ENCODE measurements around the gene GRB10.
A peak's percentile ranks its signal among the peaks of the same experiment; 100 is the strongest.
"Not testable (repeated sequence)": the region's sequence is repeated elsewhere in the genome, so short reads cannot be mapped to it uniquely, and the experiment has no call there.

GRB10 gene

GRCh38 chr7:50778189-50778588 is 4.5 kb downstream of the GRB10 start:
- no peak for DNase-seq

DNA sequence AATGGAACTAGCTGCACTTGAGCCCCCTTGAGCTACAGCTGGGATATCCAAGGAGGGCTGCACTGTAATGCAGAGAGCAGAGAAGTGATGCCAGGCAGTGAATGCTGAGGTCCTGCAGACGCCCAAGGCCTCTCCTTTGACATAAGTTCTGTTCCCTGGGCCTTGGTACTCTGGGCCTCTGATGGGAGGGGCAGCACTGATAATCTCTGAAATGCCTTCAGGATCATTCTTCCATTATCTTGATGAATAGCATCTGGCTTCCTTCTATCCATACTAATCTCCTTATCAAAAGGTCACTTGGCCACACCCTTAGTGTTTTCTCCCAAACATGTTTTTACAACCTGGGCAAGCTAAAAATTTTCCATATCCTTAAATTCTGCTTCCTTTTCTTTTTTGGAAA is 6.9 kb downstream of the GRB10 start:
- no peak for DNase-seq

DNA sequence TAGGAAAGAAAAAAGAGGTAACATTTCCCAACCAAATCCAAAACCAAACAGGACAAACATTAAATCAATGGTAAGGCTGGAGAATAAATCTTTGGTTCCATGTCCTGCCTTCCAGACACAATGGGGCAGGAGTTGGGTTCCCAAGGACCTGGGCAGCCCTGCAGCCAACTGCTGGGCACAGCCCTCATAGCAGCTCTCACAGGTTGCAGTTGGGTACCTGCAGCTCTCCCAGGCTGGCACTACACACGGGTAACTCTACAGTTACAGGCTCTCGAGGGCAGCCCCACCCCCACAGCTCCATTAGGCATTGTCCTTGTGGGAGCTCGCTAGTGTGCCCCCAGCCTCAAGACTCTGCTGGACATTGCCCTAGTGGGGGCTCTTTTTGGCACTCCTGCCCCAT is 7.5 kb downstream of the GRB10 start:
- no peak for DNase-seq

DNA sequence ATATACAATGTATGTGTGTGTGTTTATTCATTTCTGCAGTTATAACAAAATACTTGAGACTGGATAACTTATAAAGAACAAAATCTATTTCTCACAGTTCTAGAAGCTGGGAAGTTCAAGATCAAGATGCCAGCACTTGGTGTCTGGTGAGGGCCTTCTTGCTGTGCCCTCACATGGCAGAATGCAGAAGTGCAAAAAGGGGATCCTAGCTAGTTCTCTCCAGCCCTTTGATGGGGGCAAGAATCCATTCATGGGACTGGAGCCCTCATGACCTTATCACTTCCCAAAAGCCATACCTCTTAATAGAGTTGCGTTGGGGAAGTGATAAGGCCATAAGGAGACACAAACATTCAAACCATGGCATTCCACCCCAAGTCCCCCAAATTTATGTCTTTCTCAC is 8.4 kb downstream of the GRB10 start:
- no peak for DNase-seq

DNA sequence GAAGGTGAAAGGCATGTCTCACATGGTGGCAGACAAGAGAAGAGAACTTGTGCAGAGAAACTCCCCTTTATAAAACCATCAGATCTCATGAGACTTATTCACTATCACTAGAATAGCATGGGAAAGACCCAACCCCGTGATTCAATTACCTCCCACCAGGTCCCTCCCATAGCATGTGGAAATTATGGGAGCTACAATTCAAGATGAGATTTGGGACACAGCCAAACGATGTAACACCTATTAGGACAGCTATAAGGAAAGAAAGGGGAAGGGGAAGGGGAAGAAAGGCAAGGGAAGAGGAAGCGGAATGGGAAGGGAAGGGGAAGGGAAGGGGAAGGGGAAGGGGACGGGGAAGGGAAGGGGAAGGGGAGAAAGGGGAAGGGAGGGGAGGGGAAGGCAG is 9.6 kb downstream of the GRB10 start:
- not testable (repeated sequence) for DNase-seq

- DNase-seq, result peak in 1 of 2 experiments; percentile 59
These were observed 11.3 kb downstream of the GRB10 start for GRCh38 chr7:50771120-50772002.

- no peak for DNase-seq
These were observed 13.9 kb downstream of the GRB10 start for GRCh38 chr7:50768485-50769474.

- no peak for DNase-seq
These were observed 15.9 kb downstream of the GRB10 start for GRCh38 chr7:50766849-50767207.

GRCh38 chr7:50766106-50766848 is 16.4 kb downstream of the GRB10 start:
- DNase-seq, result no peak

GRCh38 chr7:50762337-50762736 is 20.4 kb downstream of the GRB10 start:
- DNase-seq, result no peak

DNA sequence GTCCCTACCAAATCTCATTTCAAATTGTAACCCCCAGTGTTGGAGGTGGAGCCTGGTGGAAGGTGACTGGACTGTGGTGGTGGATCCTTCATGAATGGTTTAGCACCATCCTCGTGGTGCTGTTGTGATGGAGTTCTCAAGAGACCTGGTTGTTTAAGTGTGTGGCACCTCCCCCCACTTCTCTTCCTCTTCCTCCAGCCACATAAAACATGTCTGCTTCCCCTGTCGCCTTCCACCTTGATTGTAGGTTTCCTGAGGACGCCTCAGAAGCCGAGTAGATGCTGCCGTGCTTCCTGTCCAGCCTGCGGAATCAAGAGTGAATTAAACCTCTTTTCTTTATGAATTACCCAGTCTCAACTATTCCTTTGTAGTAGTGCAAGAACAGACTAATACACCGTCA is 21.0 kb downstream of the GRB10 start:
- no peak for DNase-seq

GRCh38 chr7:50757703-50758390 is 24.8 kb downstream of the GRB10 start:
- DNase-seq, result no peak

- no peak for DNase-seq
These were observed 26.5 kb downstream of the GRB10 start for GRCh38 chr7:50756180-50756579.

DNA sequence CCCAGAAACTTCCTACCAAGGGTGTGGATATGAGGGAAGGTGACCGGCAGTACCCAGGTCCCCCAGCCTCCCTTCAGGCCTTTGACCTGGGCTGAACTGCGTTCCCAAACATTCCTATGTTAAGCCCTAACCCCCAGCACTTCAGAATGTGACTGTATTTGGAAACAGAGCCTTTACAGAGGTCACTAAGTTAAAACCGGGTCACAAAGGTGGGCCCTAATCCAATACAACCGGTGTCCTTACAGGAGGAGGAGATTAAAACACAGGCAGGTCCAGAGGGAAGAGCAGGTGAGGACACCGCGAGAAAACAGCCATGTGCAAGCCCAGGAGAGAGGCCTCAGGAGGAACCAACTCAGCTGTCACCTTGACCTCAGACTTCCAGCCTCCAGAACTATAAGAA is 28.0 kb downstream of the GRB10 start:
- no peak for DNase-seq

GRCh38 chr7:50754241-50754640 is 28.5 kb downstream of the GRB10 start:
- DNase-seq, result no peak

GRCh38 chr7:50752422-50752821 is 30.3 kb downstream of the GRB10 start:
- no peak for DNase-seq

- no peak for DNase-seq
These were observed 31.6 kb downstream of the GRB10 start for GRCh38 chr7:50751146-50751545.

DNA sequence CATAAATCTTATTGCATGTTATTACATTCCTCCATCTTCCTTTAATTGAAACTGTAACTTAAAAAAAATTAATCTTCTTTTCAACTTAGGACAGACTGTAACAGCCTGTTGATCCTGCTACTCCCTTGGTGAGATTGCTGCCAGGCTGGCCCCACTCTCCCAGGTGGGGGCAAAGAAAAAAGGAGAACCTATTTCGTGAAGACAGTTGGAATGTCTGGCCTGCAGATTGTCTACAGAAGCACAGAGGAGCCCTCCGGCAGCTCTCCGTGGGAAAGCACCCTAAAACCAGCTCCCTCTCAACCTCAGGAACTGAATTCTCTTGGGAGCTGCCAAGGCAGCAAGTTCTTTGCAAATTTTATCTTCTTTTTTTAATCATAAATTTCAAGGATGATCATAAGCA is 32.8 kb downstream of the GRB10 start:
- no peak for DNase-seq

- no peak for DNase-seq
These were observed 34.2 kb downstream of the GRB10 start for GRCh38 chr7:50748472-50748871.

- DNase-seq, result no peak
These were observed 36.9 kb downstream of the GRB10 start for GRCh38 chr7:50745835-50746234.

- DNase-seq, result no peak
These were observed 37.4 kb downstream of the GRB10 start for GRCh38 chr7:50745336-50745735.

- no peak for DNase-seq
These were observed 38.8 kb downstream of the GRB10 start for GRCh38 chr7:50743893-50744292.
